Measurements from ENCODE around the gene CROCC2. TPM values are rescaled to one million over a fixed set of nuclear protein-coding genes. Genes with fewer than 3 reads are reported as not detected.

CROCC2 gene
- total RNA-seq, 1 donor from 2014 or later: 0.30 TPM

DNA sequence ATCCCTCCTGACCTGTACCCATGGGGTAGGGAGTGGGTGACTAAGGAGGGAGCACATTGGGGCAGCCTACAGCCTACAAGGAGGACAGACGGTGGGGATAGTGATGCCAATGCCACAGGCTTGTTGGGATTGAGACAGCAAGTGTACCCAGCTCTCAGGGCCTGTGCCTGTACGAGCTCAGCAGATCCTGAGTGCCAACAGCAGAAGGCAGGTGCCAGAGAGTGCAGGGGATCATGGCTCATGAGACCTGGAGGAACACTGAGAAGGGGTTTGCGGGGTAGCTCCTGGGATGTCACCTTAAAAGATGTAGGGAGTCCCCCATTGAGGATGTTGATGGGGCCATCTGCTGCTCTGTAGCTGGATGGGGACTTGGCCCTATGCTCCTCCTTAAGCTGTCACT lies 82.0 kb downstream of the CROCC2 start:
- no peak for DNase-seq

- DNase-seq: no peak
Observed at GRCh38 chr2:240988571-240989271, 82.6 kb downstream of the CROCC2 start.

- DNase-seq: no peak
Observed at GRCh38 chr2:240989451-240990265, 83.5 kb downstream of the CROCC2 start.

DNA sequence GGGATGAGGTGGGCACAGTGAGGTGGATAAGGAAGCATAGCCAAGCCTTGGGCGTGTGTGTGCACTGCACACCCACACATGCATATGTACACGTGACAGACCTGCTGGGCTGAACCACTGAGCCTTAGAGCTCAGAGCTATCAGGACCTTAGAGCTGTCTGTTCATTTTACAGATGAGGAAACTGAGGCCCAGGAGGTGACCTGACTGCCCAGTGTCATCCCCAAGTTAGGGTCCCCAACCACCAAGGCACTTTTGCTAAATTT lies 84.1 kb downstream of the CROCC2 start:
- DNase-seq: no peak

GRCh38 chr2:240990726-240991377 lies 84.7 kb downstream of the CROCC2 start:
- DNase-seq: no peak

- no peak for DNase-seq
Observed at GRCh38 chr2:240991378-240992263, 85.5 kb downstream of the CROCC2 start.

DNA sequence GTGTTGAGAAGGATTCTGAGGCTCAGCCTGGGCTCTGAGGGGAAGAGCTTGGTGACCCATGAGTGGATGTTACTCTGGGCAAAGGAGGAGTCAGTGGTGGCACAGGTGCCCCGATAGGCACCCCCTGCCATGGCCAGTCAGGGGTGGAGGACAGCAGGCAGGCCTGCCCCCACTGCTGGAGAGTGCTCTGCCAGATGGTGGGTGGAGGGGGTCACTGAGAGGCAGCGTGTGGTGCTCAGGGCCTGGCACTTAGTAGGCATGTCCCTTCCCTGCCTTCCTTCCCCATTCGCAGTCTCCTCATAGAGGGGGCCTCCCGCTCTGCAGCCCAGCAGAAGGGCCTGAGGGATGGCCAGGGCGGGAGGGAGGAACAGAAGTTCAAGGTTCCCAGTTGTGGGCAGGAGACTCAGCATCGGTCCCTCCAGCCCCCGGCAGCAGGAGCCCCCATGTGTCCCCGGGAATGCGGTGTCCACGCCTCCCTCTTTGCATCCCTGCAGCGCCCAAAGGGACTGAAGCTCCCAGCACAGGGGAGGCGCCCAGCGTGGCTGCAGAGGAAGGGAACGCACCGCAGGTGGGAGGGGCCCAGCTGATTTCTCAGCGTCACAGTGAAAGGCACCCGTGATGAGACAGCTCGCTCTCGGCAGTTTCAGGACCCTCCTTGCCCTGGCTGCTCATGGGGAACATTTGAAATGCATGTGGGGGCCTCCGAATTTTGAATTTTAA lies 86.6 kb downstream of the CROCC2 start:
- no peak for DNase-seq

GRCh38 chr2:240993446-240994170 lies 87.5 kb downstream of the CROCC2 start:
- no peak for DNase-seq

DNA sequence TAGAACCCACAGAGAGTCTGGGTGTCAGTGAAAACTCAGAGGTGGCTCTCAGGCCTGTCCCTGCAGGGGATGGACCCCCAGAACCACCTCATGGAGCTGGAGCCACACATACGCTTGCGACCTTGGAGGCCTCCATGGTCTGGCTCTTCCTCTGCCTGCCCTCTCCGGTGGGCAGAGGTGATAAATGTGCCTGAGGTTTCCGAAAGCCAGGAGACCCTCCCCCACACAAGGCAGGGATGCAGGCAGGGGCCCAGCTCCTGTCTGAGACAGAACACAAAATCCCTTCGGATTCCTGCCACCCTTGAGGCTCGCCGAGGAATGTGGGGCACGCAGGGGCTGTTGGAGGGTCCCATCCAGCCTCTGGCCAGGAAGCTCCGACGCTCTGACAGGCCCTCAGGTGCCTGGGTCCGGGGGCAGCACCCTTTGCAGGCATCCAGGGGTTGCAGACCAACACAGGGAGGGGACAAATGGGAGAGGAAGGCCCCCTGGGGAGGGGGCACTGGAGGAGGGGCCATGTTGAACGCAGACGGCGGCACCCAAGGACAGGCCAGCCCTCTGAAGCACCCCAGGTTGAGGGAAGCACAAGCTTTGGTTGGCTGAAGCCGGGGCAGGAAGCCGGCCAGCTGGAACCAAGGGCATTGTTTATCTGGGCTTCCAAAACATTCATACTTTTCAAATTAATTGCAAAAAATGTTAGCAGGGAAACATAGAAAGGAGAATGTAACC lies 88.2 kb downstream of the CROCC2 start:
- DNase-seq: no peak

- no peak for DNase-seq
Observed at GRCh38 chr2:240995041-240996021, 89.2 kb downstream of the CROCC2 start.

DNA sequence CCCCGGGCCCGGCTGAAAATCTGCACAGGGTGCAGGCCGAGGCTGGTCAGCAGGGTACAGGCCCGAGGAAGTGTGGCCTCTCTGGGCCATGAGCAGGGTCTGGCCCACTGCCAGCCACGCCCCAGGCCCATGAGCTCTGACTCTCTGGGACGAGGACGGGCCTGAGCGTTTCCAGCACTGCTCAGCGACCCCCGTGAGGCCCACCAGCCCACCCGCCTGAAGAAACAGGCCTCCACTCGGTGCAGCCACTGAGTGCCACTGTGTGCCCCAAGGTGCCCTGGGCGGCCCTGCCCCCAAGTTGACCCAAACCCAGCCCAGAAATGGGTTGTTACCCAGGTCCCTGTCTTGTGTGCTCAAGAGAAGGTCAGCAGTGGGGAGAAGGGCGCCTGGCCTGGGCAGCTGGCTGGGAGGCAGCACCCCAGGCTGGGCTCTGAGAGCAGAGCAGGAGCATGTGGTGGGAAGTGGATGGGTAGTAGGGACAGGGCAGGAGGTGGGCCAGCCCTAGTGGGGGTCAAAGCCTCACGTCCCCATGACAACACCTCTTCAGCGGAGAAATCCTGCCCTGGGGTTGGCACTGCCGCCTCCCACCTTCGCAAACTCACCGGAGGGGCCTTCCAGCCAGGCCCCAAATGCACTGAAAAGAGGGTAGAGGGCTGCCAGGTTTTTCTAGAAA lies 90.2 kb downstream of the CROCC2 start:
- no peak for DNase-seq

- no peak for DNase-seq
Observed at GRCh38 chr2:240996834-240997140, 90.7 kb downstream of the CROCC2 start.

DNA sequence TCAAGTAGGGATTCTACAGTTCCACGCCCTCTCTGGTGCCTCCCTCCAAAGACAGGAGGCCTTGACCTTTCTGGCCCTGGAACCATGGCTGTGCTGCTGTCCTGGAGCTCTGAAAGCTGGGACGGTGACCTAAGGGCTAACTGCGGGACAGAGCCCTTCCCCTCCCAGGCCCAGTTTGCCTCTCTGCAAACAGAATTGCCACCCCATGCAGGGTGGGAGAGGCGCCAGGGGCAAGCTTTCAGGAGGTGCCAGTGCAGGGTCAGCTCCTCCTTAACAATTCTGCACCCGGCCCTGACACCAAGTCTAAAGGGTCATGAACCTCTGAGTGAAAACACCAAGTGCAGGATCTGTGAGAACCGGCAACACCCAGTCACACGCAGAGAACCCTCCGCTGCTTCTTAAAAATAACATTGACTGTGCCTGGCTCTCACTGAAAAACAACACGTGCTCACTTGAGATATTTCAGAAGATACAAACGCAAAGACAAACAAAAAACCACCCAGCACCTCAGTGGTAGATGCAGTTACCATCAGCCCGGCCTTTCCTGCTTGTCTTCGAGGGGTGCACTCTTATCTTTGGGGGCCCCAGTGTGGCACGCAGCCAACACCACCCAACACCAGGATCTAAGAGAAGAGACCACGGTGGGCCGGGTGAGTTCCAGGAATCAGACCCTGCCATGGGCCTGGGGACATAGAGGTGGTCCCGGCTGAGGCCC lies 91.2 kb downstream of the CROCC2 start:
- no peak for DNase-seq

DNA sequence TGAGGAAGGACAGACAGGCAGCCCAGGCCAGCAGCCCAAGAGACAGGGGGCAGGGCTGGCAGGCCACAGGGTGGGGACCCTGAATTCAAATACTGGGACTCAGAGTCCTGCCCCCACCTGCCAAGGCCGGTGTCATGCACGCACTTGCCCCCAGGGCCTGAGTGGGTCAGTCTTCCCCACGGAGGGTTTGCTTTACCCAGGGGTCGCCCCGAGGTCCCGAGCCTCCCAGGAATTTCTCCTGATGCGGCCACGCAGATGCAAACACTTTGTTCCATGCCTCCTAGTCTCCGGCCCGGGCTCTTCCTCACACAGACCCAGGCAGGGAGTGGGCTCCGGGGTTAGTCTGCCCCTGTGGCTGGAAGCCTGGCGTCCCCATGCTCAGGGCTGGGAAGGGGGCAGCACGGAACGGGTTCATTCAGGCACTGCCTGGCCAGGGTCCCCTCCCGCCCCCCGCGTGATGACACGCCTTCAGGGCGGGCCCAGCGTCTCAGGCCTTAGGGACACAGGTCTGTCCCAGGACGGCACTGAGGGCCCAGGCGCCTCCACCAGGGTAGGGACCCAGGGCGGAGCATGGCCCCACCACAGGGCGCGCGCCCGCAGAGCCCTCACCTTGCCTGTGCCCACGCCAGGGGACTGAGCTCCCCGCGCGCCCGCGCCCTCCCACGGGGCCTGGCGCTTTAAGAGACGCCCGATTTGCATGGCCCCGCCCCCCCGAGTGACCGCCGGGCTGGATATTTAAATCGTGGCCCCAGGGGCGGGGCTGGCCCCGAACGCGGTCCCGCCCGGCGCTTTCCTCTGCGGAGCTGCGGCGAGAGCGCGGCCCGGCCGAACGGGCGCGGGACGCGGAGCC lies 91.9 kb downstream of the CROCC2 start, which contains the start of gene SNED1:
SNED1 (plus strand) TSS at position 763 of the 850 bp plus-strand sequence. CDS start 220 bp downstream, outside the sequence.
- no peak for DNase-seq

- no peak for DNase-seq
Observed at GRCh38 chr2:240998706-240998994, 92.5 kb downstream of the CROCC2 start.

- DNase-seq: no peak
Observed at GRCh38 chr2:240998995-240999791, 93.1 kb downstream of the CROCC2 start.
